Osteoblast (primary cell): ENCODE results near the gene RBFOX2. TPM values are rescaled to one million over a fixed set of nuclear protein-coding genes. Genes with fewer than 3 reads are reported as not detected.

Source experiments
- DNase-seq: peaks from one replicate; pipeline ENCODE4 v3.0.0; 2011; ENCODE audit warnings: low spot score, mixed read lengths; ENCODE audit not compliant: insufficient read length; ENCODE audit errors: missing footprints
- H2AFZ ChIP-seq: 2 replicates; pipeline ENCODE4 v1.6.0; 2011; ENCODE audit warnings: mild to moderate bottlenecking, low read length
- H3K27ac ChIP-seq: 2 replicates; pipeline ENCODE4 v1.5.1; 2011; ENCODE audit warnings: mild to moderate bottlenecking, low read depth, low read length, moderate library complexity
- H3K27me3 ChIP-seq: 2 replicates; pipeline ENCODE4 v1.6.0; 2012; ENCODE audit warnings: mild to moderate bottlenecking, control low read depth, inconsistent platforms, low read length, moderate library complexity; ENCODE audit not compliant: insufficient read depth
- H3K36me3 ChIP-seq: 2 replicates; pipeline ENCODE4 v1.5.1; 2011; ENCODE audit warnings: mild to moderate bottlenecking, low read length, control low read depth, moderate library complexity; ENCODE audit not compliant: insufficient read depth
- H3K4me1 ChIP-seq: 2 replicates; pipeline ENCODE4 v1.5.1; 2011; ENCODE audit warnings: mild to moderate bottlenecking, low read length, control low read depth, moderate library complexity; ENCODE audit not compliant: insufficient read depth
- H3K4me2 ChIP-seq: 2 replicates; pipeline ENCODE4 v1.6.0; 2011; ENCODE audit warnings: mild to moderate bottlenecking, low read length; ENCODE audit not compliant: insufficient read depth
- H3K4me3 ChIP-seq: fragments of 200-600 bp; sonication (generic); 3 replicates; pipeline ENCODE4 v1.5.1; 2012; ENCODE audit warnings: mild to moderate bottlenecking, low read length, inconsistent platforms; ENCODE audit not compliant: insufficient read depth
- H3K79me2 ChIP-seq: 2 replicates; pipeline ENCODE4 v1.6.0; 2012; ENCODE audit warnings: mild to moderate bottlenecking, low read length, control low read depth, inconsistent platforms; ENCODE audit not compliant: insufficient read depth
- H3K9me3 ChIP-seq: 2 replicates; pipeline ENCODE4 v1.5.1; 2011; ENCODE audit warnings: low read depth, low read length, control low read depth
- H4K20me1 ChIP-seq: 2 replicates; pipeline ENCODE4 v1.6.0; 2012; ENCODE audit warnings: mild to moderate bottlenecking, low read length, control low read depth; ENCODE audit not compliant: insufficient read depth
- CTCF ChIP-seq: IDR thresholded peaks from 2 replicates; pipeline ENCODE4 v1.5.1; 2011; ENCODE audit warnings: mild to moderate bottlenecking, low read depth, low read length, moderate library complexity; ENCODE audit errors: extremely low read depth
- total RNA-seq: library from RNA; depleted of rRNA; stranded (reverse); fragments of >200 nt; gene quantifications from 2 replicates; pipeline ENCODE4 v1.2.3, GENCODE V29; 2012

Gene RBFOX2
- total RNA-seq = 171 and 189 TPM in 2 replicates

GRCh38 chr22:36028646-36029405 lies at the start of gene RBFOX2:
Gene RBFOX2 (minus strand): TSS chr22:36028824. CDS start chr22:36028425, 399 bp downstream.
- no peak for TF ChIP-seq CTCF
- peak; percentile 99 for DNase-seq
- Histone ChIP-seq H3K27ac (peak within 1 kb of the TSS; percentile 80), H3K36me3 (no peaks in the 10 kb centered on the region), H4K20me1 (peaks cover 17% of the 10 kb centered on the region), H3K4me3 (peak within 1 kb of the TSS; percentile 97), H3K79me2 (peaks cover 42% of the 10 kb centered on the region), H3K27me3 (no peaks in the 10 kb centered on the region), H2AFZ (peak within 1 kb of the TSS; percentile 95), H3K9me3 (no peaks in the 10 kb centered on the region), H3K4me2 (peak within 1 kb of the TSS; percentile 96), H3K4me1 (peaks cover 22% of the 10 kb centered on the region)

GRCh38 chr22:36077271-36077670 lies 48.6 kb upstream of the RBFOX2 start:
- Histone ChIP-seq H2AFZ (peak overlapping the region; percentile 83), H3K79me2 (no peaks in the 10 kb centered on the region), H3K4me3 (peak overlapping the region; percentile 37), H3K9me3 (no peaks in the 10 kb centered on the region), H4K20me1 (no peaks in the 10 kb centered on the region), H3K4me1 (peaks cover 13% of the 10 kb centered on the region), H3K4me2 (peak overlapping the region; percentile 75), H3K27me3 (no peaks in the 10 kb centered on the region), H3K36me3 (no peaks in the 10 kb centered on the region), H3K27ac (peak overlapping the region; percentile 42)
- TF ChIP-seq CTCF = no peak
- peak; percentile 17 for DNase-seq

GRCh38 chr22:36075724-36076123 lies 47.1 kb upstream of the RBFOX2 start:
- H3K27me3 ChIP-seq = no peaks in the 10 kb centered on the region
- no peaks in the 10 kb centered on the region for H3K9me3 ChIP-seq
- no peak for DNase-seq
- no peaks in the 10 kb centered on the region for H3K79me2 ChIP-seq
- H2AFZ ChIP-seq = no peak overlapping the region
- H4K20me1 ChIP-seq = no peaks in the 10 kb centered on the region
- H3K27ac ChIP-seq = no peak overlapping the region
- H3K4me1 ChIP-seq = peaks cover 8% of the 10 kb centered on the region
- no peaks in the 10 kb centered on the region for H3K36me3 ChIP-seq
- TF ChIP-seq CTCF = no peak
- H3K4me3 ChIP-seq = no peak overlapping the region
- no peak overlapping the region for H3K4me2 ChIP-seq

GRCh38 chr22:36075230-36075629 lies 46.6 kb upstream of the RBFOX2 start:
- Histone ChIP-seq H3K36me3 (no peaks in the 10 kb centered on the region), H4K20me1 (no peaks in the 10 kb centered on the region)
- no peak for TF ChIP-seq CTCF

More at GRCh38 chr22:36075230-36075629, 46.6 kb upstream of the RBFOX2 start:
- Histone ChIP-seq H3K9me3 (no peaks in the 10 kb centered on the region), H3K79me2 (no peaks in the 10 kb centered on the region), H2AFZ (no peak overlapping the region), H3K4me1 (peaks cover 6% of the 10 kb centered on the region), H3K4me2 (no peak overlapping the region), H3K27me3 (no peaks in the 10 kb centered on the region), H3K27ac (no peak overlapping the region), H3K4me3 (no peak overlapping the region)
- no peak for DNase-seq
